GM12864 (cell line): ENCODE data around the gene FMO4.
A peak's percentile ranks its signal among the peaks of the same experiment; 100 is the strongest.
"Not testable (repeated sequence)": the region's sequence is repeated elsewhere in the genome, so short reads cannot be mapped to it uniquely, and the experiment has no call there.

ENCODE experiments used
- DNase-seq: peaks from one replicate; pipeline ENCODE4 v3.0.0-alpha.2; 2011; ENCODE audit warnings: low read depth
- H3K4me3 ChIP-seq: 2 replicates; pipeline ENCODE4 v1.5.1; 2011; ENCODE audit warnings: mild to moderate bottlenecking, low read depth, low read length, control low read depth
- CTCF ChIP-seq: IDR thresholded peaks from 2 replicates; pipeline ENCODE4 v1.5.1; 2011; ENCODE audit warnings: low read depth, mild to moderate bottlenecking, moderate library complexity, low read length, control low read depth, inconsistent platforms; ENCODE audit errors: missing control alignments

FMO4 gene

GRCh38 chr1:171313319-171313834, 606 bp upstream of the FMO4 start:
- TF ChIP-seq CTCF, result no peak
- no peak overlapping the region for H3K4me3 ChIP-seq
- peak; percentile 16 for DNase-seq

GRCh38 chr1:171329251-171329650, 15.3 kb downstream of the FMO4 start:
- no peak overlapping the region for H3K4me3 ChIP-seq
- TF ChIP-seq CTCF, result no peak
- DNase-seq, result no peak

- no peak overlapping the region for H3K4me3 ChIP-seq
- no peak for TF ChIP-seq CTCF
- no peak for DNase-seq
These were observed 20.1 kb downstream of the FMO4 start for GRCh38 chr1:171334024-171334640.

GRCh38 chr1:171335964-171336363, 22.0 kb downstream of the FMO4 start:
- H3K4me3 ChIP-seq, result no peak overlapping the region
- TF ChIP-seq CTCF, result no peak
- DNase-seq, result no peak

- not testable (repeated sequence) for DNase-seq, H3K4me3 ChIP-seq
These were observed 25.4 kb downstream of the FMO4 start for GRCh38 chr1:171339345-171339744.

GRCh38 chr1:171343727-171344472, 29.9 kb downstream of the FMO4 start:
- no peak for TF ChIP-seq CTCF
- DNase-seq, result no peak
- no peak overlapping the region for H3K4me3 ChIP-seq

GRCh38 chr1:171344473-171344820, 30.5 kb downstream of the FMO4 start:
- no peak for DNase-seq
- no peak for TF ChIP-seq CTCF
- no peak overlapping the region for H3K4me3 ChIP-seq
